Activated T-helper 2 cell treated with anti-CD3 and anti-CD28 coated beads, Interferon-gamma antibody, Interleukin-2, Interleukin-4, amounts not matched to agents 10 μg/mL and 5 μg/mL and 100 μg/mL, durations not matched to agents 14 hours and 24 hours and 36 hours (primary cell): ENCODE results near the gene GMCL1. TPM values are rescaled to one million over a fixed set of nuclear protein-coding genes. Genes with fewer than 3 reads are reported as not detected.

Experiments used
- total RNA-seq: library from RNA; stranded (reverse); gene quantifications from 2 replicates; pipeline ENCODE4 v1.2.3, GENCODE V29; 2022

Gene GMCL1
- total RNA-seq, 1 donor from 2014 or later: 29.2 TPM

Other genes with a start within 250 kb of the GMCL1 start
- gene AAK1, start 185.9 kb upstream of the GMCL1 start, total RNA-seq: 108 TPM in 2 replicates
- 45.6 and 52.9 TPM in 2 replicates for gene ANXA4, start 87.5 kb upstream of the GMCL1 start, total RNA-seq
- 60.4 and 62.6 TPM in 2 replicates for gene SNRNP27, start 64.3 kb downstream of the GMCL1 start, total RNA-seq
- gene MXD1, start 85.4 kb downstream of the GMCL1 start, total RNA-seq: 10.0 and 12.1 TPM in 2 replicates
- 1.0 and 1.1 TPM in 2 replicates for gene ASPRV1, start 132.0 kb downstream of the GMCL1 start, total RNA-seq